GM21529 (cell line): ENCODE results near the gene DNALI1.

Source experiments
- ATAC-seq: cut with Tn5 transposase; IDR thresholded peaks from one replicate; pipeline ENCODE4 v1.9.1; 2021; ENCODE audit not compliant: unreplicated experiment

Gene DNALI1

GRCh38 chr1:37599940-37600339, 43.2 kb downstream of the DNALI1 start:
- no peak for ATAC-seq

DNA sequence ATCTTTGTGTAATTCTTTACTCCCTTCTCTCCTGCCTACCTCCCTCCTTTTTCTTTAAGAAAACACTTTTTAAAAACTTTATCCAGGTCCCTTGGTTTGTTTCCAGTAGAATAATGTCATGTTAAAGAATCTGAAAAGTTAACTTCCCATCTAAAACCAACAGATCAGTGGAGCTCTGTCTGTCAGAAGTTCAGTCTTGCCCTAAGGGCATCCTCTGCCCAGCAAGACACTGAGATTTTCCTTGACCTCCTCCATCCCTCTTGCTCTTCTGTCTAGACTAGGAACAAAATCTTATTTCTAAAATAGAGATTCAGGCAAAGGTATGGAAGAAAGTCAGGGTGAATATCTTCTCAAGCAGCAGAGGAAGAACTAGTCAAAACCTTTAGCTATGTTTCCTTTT, 44.7 kb downstream of the DNALI1 start:
- no peak for ATAC-seq

- ATAC-seq, result no peak
These were observed 46.3 kb downstream of the DNALI1 start for GRCh38 chr1:37602750-37603694.

DNA sequence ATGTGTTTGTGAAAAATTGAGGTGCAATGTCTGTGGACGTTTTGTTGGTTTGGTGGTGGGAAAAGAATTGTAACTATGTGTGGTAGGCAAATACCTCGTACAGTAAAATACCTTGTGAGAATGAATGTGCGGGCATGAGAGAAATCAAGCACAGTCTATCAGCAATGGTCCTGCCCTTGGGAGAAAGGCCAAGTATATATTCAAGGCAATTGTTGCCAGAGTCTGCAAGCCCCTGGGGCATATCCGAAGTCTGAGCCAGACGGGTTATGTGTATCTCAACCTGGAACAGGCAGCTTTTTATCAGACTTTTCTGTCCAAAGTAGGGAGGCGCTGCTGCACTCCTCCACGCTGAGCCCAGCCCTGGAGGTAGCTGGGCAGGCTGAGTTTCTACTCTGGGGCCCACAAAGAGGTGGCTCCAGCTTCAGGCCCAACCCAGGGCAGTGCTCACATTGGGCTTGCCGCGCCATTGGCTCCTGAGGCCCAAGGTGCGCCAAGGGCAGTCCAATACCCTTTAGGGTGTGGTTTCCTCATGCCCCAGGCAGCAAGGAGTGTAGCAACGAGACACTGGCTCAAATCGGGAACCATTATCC, 48.4 kb downstream of the DNALI1 start:
- no peak for ATAC-seq

GRCh38 chr1:37605806-37606474, 49.2 kb downstream of the DNALI1 start:
- no peak for ATAC-seq

- no peak for ATAC-seq
These were observed 49.9 kb downstream of the DNALI1 start for GRCh38 chr1:37606481-37607263.

DNA sequence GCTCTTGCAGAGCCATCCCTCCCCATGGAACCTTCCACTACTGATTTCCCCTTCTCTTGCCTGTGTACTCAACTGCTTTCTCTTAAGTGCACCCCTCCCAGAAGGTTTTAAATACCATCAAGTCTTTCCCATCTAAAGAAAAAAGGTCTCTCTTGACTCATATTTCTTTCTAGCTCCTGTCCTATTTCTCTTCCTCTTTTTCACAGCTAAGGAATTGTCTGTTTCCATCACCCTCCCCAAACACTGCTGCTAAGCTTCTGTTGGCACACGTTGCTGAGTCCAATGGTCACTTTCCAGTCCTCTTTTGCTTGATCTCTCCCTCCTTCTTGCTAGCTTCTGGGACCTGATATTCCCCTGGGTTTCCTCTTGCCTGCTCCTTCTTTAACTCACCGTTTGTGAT, 52.3 kb downstream of the DNALI1 start:
- no peak for ATAC-seq

- no peak for ATAC-seq
These were observed 53.3 kb downstream of the DNALI1 start for GRCh38 chr1:37609994-37610393.

DNA sequence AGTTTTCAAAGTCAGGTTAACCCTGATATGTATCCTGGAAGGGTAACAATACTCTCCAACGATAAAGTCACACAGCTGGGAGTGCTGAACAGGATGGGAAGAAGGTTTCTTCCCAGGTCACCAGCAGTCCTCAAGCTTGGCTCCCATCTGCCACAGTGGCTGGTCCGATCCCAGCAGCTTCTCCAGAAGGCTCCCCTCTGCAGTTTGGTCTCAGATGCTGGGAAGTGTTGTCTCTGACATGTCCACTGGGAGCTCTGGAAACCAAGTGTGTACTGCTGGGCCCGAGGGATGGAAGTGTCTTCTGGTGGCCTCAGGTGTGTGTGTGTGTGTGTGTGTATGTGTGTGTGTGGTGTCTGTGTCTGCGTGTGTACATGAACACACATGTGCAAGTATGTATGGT, 55.4 kb downstream of the DNALI1 start:
- no peak for ATAC-seq

GRCh38 chr1:37614105-37614504, 57.4 kb downstream of the DNALI1 start:
- ATAC-seq, result no peak

- ATAC-seq, result no peak
These were observed 59.6 kb downstream of the DNALI1 start for GRCh38 chr1:37616330-37616729.
